GM12878 (cell line): ENCODE measurements around the gene CWC27.

Experiments
- CHD2 ChIP-seq: IDR thresholded peaks from 2 replicates; pipeline ENCODE4 v1.6.1; 2011; ENCODE audit warnings: low read depth, low read length, improper control_type of control experiment, borderline replicate concordance
- POLR2A ChIP-seq: IDR thresholded peaks from 2 replicates; pipeline ENCODE4 v1.6.1; 2011; ENCODE audit warnings: low read depth, mild to moderate bottlenecking, low read length
- RAD21 ChIP-seq: IDR thresholded peaks from 2 replicates; pipeline ENCODE4 v1.6.1; 2011; ENCODE audit warnings: mild to moderate bottlenecking, low read depth, low read length, moderate library complexity; ENCODE audit not compliant: insufficient read depth
- REST ChIP-seq: IDR thresholded peaks from 2 replicates; pipeline ENCODE4 v1.6.1; 2012; ENCODE audit warnings: mild to moderate bottlenecking, low read depth, low read length
- RFX5 ChIP-seq: IDR thresholded peaks from 2 replicates; pipeline ENCODE4 v1.6.1; 2011; ENCODE audit warnings: low read depth, low read length, improper control_type of control experiment
- TBL1XR1 ChIP-seq: IDR thresholded peaks from 2 replicates; pipeline ENCODE4 v1.6.1; 2012; ENCODE audit warnings: low read depth, low read length, improper control_type of control experiment

GRCh38 chr5:64775291-64775690 lies 6.6 kb downstream of the CWC27 start:
- no peak for TF ChIP-seq RFX5
- no peak for TF ChIP-seq REST
- no peak for TF ChIP-seq CHD2
- no peak for TF ChIP-seq POLR2A
- no peak for TF ChIP-seq TBL1XR1
- TF ChIP-seq RAD21: no peak
